ENCODE results near the gene MIX23. TPM values are rescaled to one million over a fixed set of nuclear protein-coding genes. Genes with fewer than 3 reads are reported as not detected.

MIX23 gene
- polyA plus RNA-seq, 3 donors: 3.9 to 8.2 (median 5.2) TPM

GRCh38 chr3:122365073-122365472 is 18.0 kb downstream of the MIX23 start:
- H3K36me3 Mint-ChIP-seq: peaks cover 48 to 63% of the 10 kb centered on the region in 2 donors
- no peaks in the 10 kb centered on the region for H3K27me3 Mint-ChIP-seq (ENCODE audit: low read depth in 3 of 3)
- peaks cover 28 to 88% of the 10 kb centered on the region in 2 donors for H3K36me3 ChIP-seq (replicated peaks in 1 of 2; ENCODE audit: control insufficient read depth in 1 of 2, insufficient read depth in 2 of 2, low read length in 2 of 2)
- peaks cover 2% of the 10 kb centered on the region for H3K4me1 Mint-ChIP-seq
- H2AFZ ChIP-seq (ENCODE audit: insufficient read depth, low read depth, low read length, poor library complexity, severe bottlenecking): no peak overlapping the region
- H3K27ac ChIP-seq (ENCODE audit: low read depth in 1 of 2, low read length in 2 of 2): no peak overlapping the region
- no peak overlapping the region for H3K4me3 Mint-ChIP-seq
- intact Hi-C loops (cut with micrococcal nuclease): no loop called here
- no peak overlapping the region for H3K4me3 ChIP-seq (replicated peaks in 1 of 3; ENCODE audit: low read depth in 2 of 3, low read length in 3 of 3)
- no peak for DNase-seq
- no peaks in the 10 kb centered on the region for H4K20me1 ChIP-seq (ENCODE audit: insufficient read depth, low read length)
- no CpG with 5 or more reads among the region's 1 CpG for WGBS (ENCODE audit: insufficient coverage)
- no peak overlapping the region for H3K4me2 ChIP-seq (replicated peaks; ENCODE audit: extremely low read depth, low read length, poor library complexity, severe bottlenecking)
- no peaks in the 10 kb centered on the region for H3K9me3 ChIP-seq (replicated peaks in 1 of 2; ENCODE audit: control insufficient read depth in 1 of 2, insufficient read depth in 1 of 2, low read length in 2 of 2)
- H3K79me2 ChIP-seq (ENCODE audit: insufficient read depth, low read length): no peaks in the 10 kb centered on the region
- no peaks in the 10 kb centered on the region for H3K27me3 ChIP-seq (ENCODE audit: control insufficient read depth in 2 of 2, insufficient read depth in 2 of 2, low read length in 2 of 2)
- TF ChIP-seq, protein P1, sequence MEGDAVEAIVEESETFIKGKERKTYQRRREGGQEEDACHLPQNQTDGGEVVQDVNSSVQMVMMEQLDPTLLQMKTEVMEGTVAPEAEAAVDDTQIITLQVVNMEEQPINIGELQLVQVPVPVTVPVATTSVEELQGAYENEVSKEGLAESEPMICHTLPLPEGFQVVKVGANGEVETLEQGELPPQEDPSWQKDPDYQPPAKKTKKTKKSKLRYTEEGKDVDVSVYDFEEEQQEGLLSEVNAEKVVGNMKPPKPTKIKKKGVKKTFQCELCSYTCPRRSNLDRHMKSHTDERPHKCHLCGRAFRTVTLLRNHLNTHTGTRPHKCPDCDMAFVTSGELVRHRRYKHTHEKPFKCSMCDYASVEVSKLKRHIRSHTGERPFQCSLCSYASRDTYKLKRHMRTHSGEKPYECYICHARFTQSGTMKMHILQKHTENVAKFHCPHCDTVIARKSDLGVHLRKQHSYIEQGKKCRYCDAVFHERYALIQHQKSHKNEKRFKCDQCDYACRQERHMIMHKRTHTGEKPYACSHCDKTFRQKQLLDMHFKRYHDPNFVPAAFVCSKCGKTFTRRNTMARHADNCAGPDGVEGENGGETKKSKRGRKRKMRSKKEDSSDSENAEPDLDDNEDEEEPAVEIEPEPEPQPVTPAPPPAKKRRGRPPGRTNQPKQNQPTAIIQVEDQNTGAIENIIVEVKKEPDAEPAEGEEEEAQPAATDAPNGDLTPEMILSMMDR (IDR thresholded peaks at IDR 0.05): no peak
- H3K9me3 Mint-ChIP-seq: no peaks in the 10 kb centered on the region
- no peak overlapping the region for H3K27ac Mint-ChIP-seq
- H3K9ac ChIP-seq (ENCODE audit: insufficient read depth, low read length, poor library complexity, severe bottlenecking): no peak overlapping the region
- peaks cover 0 to 1% of the 10 kb centered on the region in 2 donors for H3K4me1 ChIP-seq (ENCODE audit: control insufficient read depth in 1 of 2, insufficient read depth in 2 of 2, low read length in 2 of 2)

DNA sequence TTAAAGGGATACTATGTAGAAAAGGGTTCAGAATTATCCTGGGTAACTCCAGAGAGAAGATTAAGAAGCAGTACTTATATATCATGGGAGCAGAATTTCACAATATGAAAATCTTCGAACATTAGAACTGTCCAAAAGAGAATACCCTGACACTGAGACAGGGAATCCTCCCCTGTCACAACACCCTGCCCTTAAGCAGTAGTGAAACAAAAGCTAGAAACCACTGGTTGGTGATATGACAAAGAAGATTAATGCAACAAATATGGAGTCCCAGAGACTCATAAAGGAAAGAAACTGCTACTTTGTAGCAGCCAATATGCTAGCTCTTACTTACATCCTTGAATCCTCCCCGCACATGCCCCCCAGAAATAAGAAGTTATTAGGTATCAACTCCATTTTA is 18.5 kb downstream of the MIX23 start:
- Histone ChIP-seq H3K4me2 (replicated peaks; ENCODE audit: extremely low read depth, low read length, poor library complexity, severe bottlenecking) (no peak overlapping the region), H3K9me3 (replicated peaks in 1 of 2; ENCODE audit: control insufficient read depth in 1 of 2, insufficient read depth in 1 of 2, low read length in 2 of 2) (no peaks in the 10 kb centered on the region), H3K36me3 (replicated peaks in 1 of 2; ENCODE audit: control insufficient read depth in 1 of 2, insufficient read depth in 2 of 2, low read length in 2 of 2) (peaks cover 28 to 85% of the 10 kb centered on the region in 2 donors), H3K27me3 (ENCODE audit: control insufficient read depth in 2 of 2, insufficient read depth in 2 of 2, low read length in 2 of 2) (no peaks in the 10 kb centered on the region), H4K20me1 (ENCODE audit: insufficient read depth, low read length) (no peaks in the 10 kb centered on the region), H3K27ac (ENCODE audit: low read depth in 1 of 2, low read length in 2 of 2) (no peak overlapping the region), H3K79me2 (ENCODE audit: insufficient read depth, low read length) (no peaks in the 10 kb centered on the region), H3K4me3 (replicated peaks in 1 of 3; ENCODE audit: low read depth in 2 of 3, low read length in 3 of 3) (no peak overlapping the region), H3K9ac (ENCODE audit: insufficient read depth, low read length, poor library complexity, severe bottlenecking) (no peak overlapping the region), H2AFZ (ENCODE audit: insufficient read depth, low read depth, low read length, poor library complexity, severe bottlenecking) (no peak overlapping the region), H3K4me1 (ENCODE audit: control insufficient read depth in 1 of 2, insufficient read depth in 2 of 2, low read length in 2 of 2) (no peaks in the 10 kb centered on the region)
- H3K9me3 Mint-ChIP-seq: no peaks in the 10 kb centered on the region
- no peak overlapping the region for H3K4me3 Mint-ChIP-seq
- no peaks in the 10 kb centered on the region for H3K27me3 Mint-ChIP-seq (ENCODE audit: low read depth in 3 of 3)
- TF ChIP-seq, protein P1 (IDR thresholded peaks at IDR 0.05): no peak
- no peak overlapping the region for H3K27ac Mint-ChIP-seq
- H3K36me3 Mint-ChIP-seq: peaks cover 46 to 59% of the 10 kb centered on the region in 2 donors
- no CpG with 5 or more reads among the region's 2 CpGs for WGBS (ENCODE audit: insufficient coverage)
- DNase-seq: no peak
- intact Hi-C loops (cut with micrococcal nuclease): no loop called here
- H3K4me1 Mint-ChIP-seq: peaks cover 1% of the 10 kb centered on the region

All from CD14-positive monocyte (primary cell).